CD14-positive monocyte (primary cell): ENCODE data around the gene ST8SIA3. TPM values are rescaled to one million over a fixed set of nuclear protein-coding genes. Genes with fewer than 3 reads are reported as not detected.

Experiments used
- DNase-seq, 3 donors: peaks; one replicate each; pipeline ENCODE4 v3.0.0-alpha.2; 2011 to 2022
- H2AFZ ChIP-seq: 2 replicates; pipeline ENCODE4 v1.6.0; 2012; ENCODE audit warnings: mild to moderate bottlenecking, low read depth, low read length, inconsistent platforms; ENCODE audit not compliant: insufficient read depth, poor library complexity, severe bottlenecking
- H3K27ac ChIP-seq, 2 donors: 1 replicate in 1 of 2; 2 replicates in 1 of 2; pipeline ENCODE4 v1.5.1; 2012 to 2013; ENCODE audit warnings: low read length in 2 of 2, control low read depth in 1 of 2, inconsistent platforms in 1 of 2, low read depth in 1 of 2, mild to moderate bottlenecking in 1 of 2
- H3K27me3 ChIP-seq, 2 donors: one replicate each; pipeline versions ENCODE4 v1.6.0 to v1.6.1; 2011 to 2013; ENCODE audit warnings: low read length in 2 of 2; ENCODE audit not compliant: control insufficient read depth in 2 of 2, insufficient read depth in 2 of 2
- H3K36me3 ChIP-seq, 2 donors: replicated peaks in 1 of 2; 1 replicate in 1 of 2; 2 replicates in 1 of 2; pipeline versions ENCODE4 v1.5.1 to v1.6.1; 2012 to 2013; ENCODE audit warnings: low read length in 2 of 2, control low read depth in 1 of 2, inconsistent platforms in 1 of 2, mild to moderate bottlenecking in 1 of 2; ENCODE audit not compliant: insufficient read depth in 2 of 2, control insufficient read depth in 1 of 2
- H3K4me1 ChIP-seq, 2 donors: 1 replicate in 1 of 2; 2 replicates in 1 of 2; pipeline versions ENCODE4 v1.5.1 to v1.6.1; 2012 to 2013; ENCODE audit warnings: low read length in 2 of 2, control low read depth in 1 of 2, inconsistent platforms in 1 of 2, mild to moderate bottlenecking in 1 of 2, moderate library complexity in 1 of 2; ENCODE audit not compliant: insufficient read depth in 2 of 2, control insufficient read depth in 1 of 2
- H3K4me2 ChIP-seq: replicated peaks from 2 replicates; pipeline ENCODE3; 2012; ENCODE audit warnings: low read length, moderate library complexity, mild to moderate bottlenecking; ENCODE audit not compliant: poor library complexity, severe bottlenecking; ENCODE audit errors: extremely low read depth
- H3K4me3 ChIP-seq, 3 experiments: fragments of 200-600 bp in 1 of 3; sonication (generic) in 1 of 3; replicated peaks in 1 of 3; 1 replicate in 2 of 3; 2 replicates in 1 of 3; pipeline ENCODE4 v1.5.1; 2011 to 2013; ENCODE audit warnings: low read length in 3 of 3, mild to moderate bottlenecking in 3 of 3, control low read depth in 2 of 3, low read depth in 2 of 3, inconsistent platforms in 1 of 3, moderate library complexity in 1 of 3
- H3K79me2 ChIP-seq: 2 replicates; pipeline ENCODE4 v1.6.0; 2012; ENCODE audit warnings: mild to moderate bottlenecking, control low read depth, inconsistent platforms, low read length, moderate library complexity; ENCODE audit not compliant: insufficient read depth
- H3K9ac ChIP-seq: 2 replicates; pipeline ENCODE4 v1.6.0; 2017; ENCODE audit warnings: low read length, mild to moderate bottlenecking; ENCODE audit not compliant: insufficient read depth, poor library complexity, severe bottlenecking
- H3K9me3 ChIP-seq, 2 donors: replicated peaks in 1 of 2; 1 replicate in 1 of 2; 2 replicates in 1 of 2; pipeline versions ENCODE4 v1.5.1 to v1.6.1; 2012 to 2013; ENCODE audit warnings: low read length in 2 of 2, control low read depth in 1 of 2; ENCODE audit not compliant: control insufficient read depth in 1 of 2, insufficient read depth in 1 of 2
- H4K20me1 ChIP-seq: 2 replicates; pipeline ENCODE4 v1.6.0; 2012; ENCODE audit warnings: mild to moderate bottlenecking, low read length, control low read depth, moderate library complexity; ENCODE audit not compliant: insufficient read depth
- H3K27ac Mint-ChIP-seq, 7 donors: one replicate each; pipeline ENCODE4 v1.8.0; 2020; ENCODE audit warnings: mild to moderate bottlenecking in 7 of 7, mixed read lengths in 7 of 7, moderate library complexity in 6 of 7, inconsistent platforms in 2 of 7
- H3K27me3 Mint-ChIP-seq, 3 donors: one replicate each; pipeline ENCODE4 v1.8.0; 2021 to 2022; ENCODE audit warnings: low read depth in 3 of 3, mild to moderate bottlenecking in 3 of 3, mixed read lengths in 3 of 3, moderate library complexity in 3 of 3, inconsistent platforms in 1 of 3
- H3K36me3 Mint-ChIP-seq, 2 donors: one replicate each; pipeline ENCODE4 v1.8.0; 2020; ENCODE audit warnings: mixed read lengths in 2 of 2, inconsistent platforms in 1 of 2, mild to moderate bottlenecking in 1 of 2
- H3K4me1 Mint-ChIP-seq: one replicate; pipeline ENCODE4 v1.8.0; 2020; ENCODE audit warnings: mild to moderate bottlenecking, mixed read lengths
- H3K4me3 Mint-ChIP-seq, 2 donors: one replicate each; pipeline ENCODE4 v1.8.0; 2020; ENCODE audit warnings: mild to moderate bottlenecking in 2 of 2, mixed read lengths in 2 of 2, moderate library complexity in 1 of 2
- H3K9me3 Mint-ChIP-seq, 7 donors: one replicate each; pipeline ENCODE4 v1.8.0; 2020 to 2022; ENCODE audit warnings: mixed read lengths in 7 of 7, mild to moderate bottlenecking in 6 of 7, moderate library complexity in 6 of 7, inconsistent platforms in 2 of 7
- intact Hi-C, 2 donors: fragments of 100-400 bp; cut with micrococcal nuclease; formaldehyde crosslinking; loops; one replicate each; pipeline versions ENCODE4 v1.15.0 to v1.15.1; 2023
- polyA plus RNA-seq, 3 donors: library from polyadenylated mRNA; depleted of rRNA in 1 of 3; unstranded in 2 of 3; stranded (reverse) in 1 of 3; fragments of 300-500 nt in 2 of 3; fragments of >200 nt in 1 of 3; fragmentation: Illumina TruSeq in 2 of 3; gene quantifications; 1 replicate in 2 of 3; 2 replicates in 1 of 3; pipeline ENCODE4 v1.2.3, GENCODE V29; 2012 to 2021
- TF ChIP-seq, protein P1 (sequence below): fragments of 200-600 bp; IDR thresholded peaks from one replicate; pipeline ENCODE4 v1.8.0; 2022; ENCODE audit warnings: antibody characterized with exemption, mild to moderate bottlenecking

The ST8SIA3 gene
- polyA plus RNA-seq, 3 donors: not detected

DNA sequence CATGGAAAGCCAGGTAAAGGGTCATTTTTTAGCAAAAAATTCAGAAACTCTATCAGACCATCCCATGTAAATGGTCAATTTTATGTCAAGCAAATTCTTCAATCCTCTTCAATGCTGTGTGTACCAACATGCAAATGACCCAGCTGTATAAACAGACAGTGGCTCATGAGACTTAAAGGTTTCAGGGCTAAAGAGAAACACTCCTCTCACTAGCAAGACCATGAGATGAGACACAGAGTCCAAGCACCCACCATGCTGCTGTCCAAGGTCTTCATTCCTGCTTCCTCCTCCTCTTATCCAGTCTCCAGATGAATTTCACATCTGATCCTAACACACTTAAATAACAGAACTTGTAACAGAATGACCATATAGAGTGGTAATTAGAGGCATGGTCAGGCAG lies 52.0 kb downstream of the ST8SIA3 start:
- Histone ChIP-seq H3K4me1 (no peaks in the 10 kb centered on the region), H3K27ac (no peak overlapping the region), H3K9me3 (no peaks in the 10 kb centered on the region), H3K4me2 (no peak overlapping the region), H4K20me1 (no peaks in the 10 kb centered on the region), H3K4me3 (no peak overlapping the region), H3K9ac (no peak overlapping the region), H2AFZ (no peak overlapping the region), H3K79me2 (no peaks in the 10 kb centered on the region), H3K36me3 (no peaks in the 10 kb centered on the region), H3K27me3 (no peaks in the 10 kb centered on the region)
- intact Hi-C loops: no loop called here
- H3K4me1 Mint-ChIP-seq: no peaks in the 10 kb centered on the region
- H3K36me3 Mint-ChIP-seq: no peaks in the 10 kb centered on the region
- DNase-seq: no peak
- no peak overlapping the region for H3K4me3 Mint-ChIP-seq
- H3K27me3 Mint-ChIP-seq: peaks cover 4 to 6% (median 5%) of the 10 kb centered on the region in 3 donors
- TF ChIP-seq, protein P1, sequence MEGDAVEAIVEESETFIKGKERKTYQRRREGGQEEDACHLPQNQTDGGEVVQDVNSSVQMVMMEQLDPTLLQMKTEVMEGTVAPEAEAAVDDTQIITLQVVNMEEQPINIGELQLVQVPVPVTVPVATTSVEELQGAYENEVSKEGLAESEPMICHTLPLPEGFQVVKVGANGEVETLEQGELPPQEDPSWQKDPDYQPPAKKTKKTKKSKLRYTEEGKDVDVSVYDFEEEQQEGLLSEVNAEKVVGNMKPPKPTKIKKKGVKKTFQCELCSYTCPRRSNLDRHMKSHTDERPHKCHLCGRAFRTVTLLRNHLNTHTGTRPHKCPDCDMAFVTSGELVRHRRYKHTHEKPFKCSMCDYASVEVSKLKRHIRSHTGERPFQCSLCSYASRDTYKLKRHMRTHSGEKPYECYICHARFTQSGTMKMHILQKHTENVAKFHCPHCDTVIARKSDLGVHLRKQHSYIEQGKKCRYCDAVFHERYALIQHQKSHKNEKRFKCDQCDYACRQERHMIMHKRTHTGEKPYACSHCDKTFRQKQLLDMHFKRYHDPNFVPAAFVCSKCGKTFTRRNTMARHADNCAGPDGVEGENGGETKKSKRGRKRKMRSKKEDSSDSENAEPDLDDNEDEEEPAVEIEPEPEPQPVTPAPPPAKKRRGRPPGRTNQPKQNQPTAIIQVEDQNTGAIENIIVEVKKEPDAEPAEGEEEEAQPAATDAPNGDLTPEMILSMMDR: no peak
- H3K27ac Mint-ChIP-seq: no peak overlapping the region
- peaks cover 0 to 5% (median 0%) of the 10 kb centered on the region in 7 donors for H3K9me3 Mint-ChIP-seq

DNA sequence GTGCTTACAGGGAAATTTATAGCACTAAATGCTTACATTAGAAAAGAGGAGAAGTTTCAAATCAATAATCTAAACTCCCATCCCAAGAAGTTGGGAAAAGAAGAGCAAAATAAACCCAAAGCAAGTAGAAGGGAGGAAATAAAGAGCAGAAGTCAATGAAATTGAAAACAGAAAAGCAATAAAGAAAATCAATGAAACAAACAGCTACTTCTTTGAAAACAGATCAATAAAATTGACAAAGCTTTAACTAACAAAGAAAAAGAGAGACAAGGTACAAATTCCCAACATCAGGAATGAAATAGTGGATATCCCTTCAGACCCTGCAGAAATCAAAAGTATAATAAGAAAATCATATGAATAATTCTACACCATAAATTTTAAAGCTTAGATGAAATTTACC lies 57.3 kb downstream of the ST8SIA3 start:
- no peaks in the 10 kb centered on the region for H3K79me2 ChIP-seq
- H3K4me2 ChIP-seq: no peak overlapping the region
- Mint-ChIP-seq H3K4me1 (no peaks in the 10 kb centered on the region), H3K4me3 (no peak overlapping the region), H3K36me3 (no peaks in the 10 kb centered on the region), H3K9me3 (peaks cover 0 to 6% (median 1%) of the 10 kb centered on the region in 7 donors), H3K27me3 (peaks cover 2 to 10% (median 2%) of the 10 kb centered on the region in 3 donors), H3K27ac (no peak overlapping the region)
- no peaks in the 10 kb centered on the region for H3K9me3 ChIP-seq
- peaks cover 0 to 11% of the 10 kb centered on the region in 2 donors for H3K27me3 ChIP-seq
- no peak for DNase-seq
- H3K27ac ChIP-seq: no peak overlapping the region
- no peak overlapping the region for H2AFZ ChIP-seq
- no peaks in the 10 kb centered on the region for H3K36me3 ChIP-seq
- TF ChIP-seq, protein P1: no peak
- H3K9ac ChIP-seq: no peak overlapping the region
- intact Hi-C loops: no loop called here
- no peaks in the 10 kb centered on the region for H4K20me1 ChIP-seq
- H3K4me1 ChIP-seq: no peaks in the 10 kb centered on the region
- H3K4me3 ChIP-seq: no peak overlapping the region
